Mammary epithelial cell (primary cell): Measurements from ENCODE around the gene RARA.

Experiments used
- CTCF ChIP-seq, 2 donors: IDR thresholded peaks in 1 of 2; conservative IDR thresholded peaks in 1 of 2; 2 replicates each; pipeline ENCODE4 v1.5.1; 2011 to 2012; ENCODE audit warnings: inconsistent platforms in 2 of 2, low read length in 2 of 2, mild to moderate bottlenecking in 2 of 2, control low read depth in 1 of 2, low read depth in 1 of 2; ENCODE audit not compliant: insufficient read depth in 1 of 2; ENCODE audit errors: extremely low read depth in 1 of 2
- EZH2 ChIP-seq: IDR thresholded peaks from 2 replicates; pipeline ENCODE4 v1.6.1; 2012; ENCODE audit warnings: low read length, inconsistent platforms, borderline replicate concordance

- TF ChIP-seq CTCF (conservative IDR thresholded peaks at IDR 0.05 in 1 of 2, IDR thresholded peaks at IDR 0.05 in 1 of 2; ENCODE audit: extremely low read depth in 1 of 2, insufficient read depth in 1 of 2, low read depth in 1 of 2, low read length in 2 of 2) (no peak), EZH2 (no peak)
Observed at GRCh38 chr17:40327244-40327729, 18.3 kb downstream of the RARA start.
